ENCODE data around the gene CDC123. TPM values are rescaled to one million over a fixed set of nuclear protein-coding genes. Genes with fewer than 3 reads are reported as not detected.

Gene CDC123
- total and polyA plus RNA-seq, 2 of the 4 experiments (the other 2 are of a cell fraction) = 100 to 203 TPM

DNA sequence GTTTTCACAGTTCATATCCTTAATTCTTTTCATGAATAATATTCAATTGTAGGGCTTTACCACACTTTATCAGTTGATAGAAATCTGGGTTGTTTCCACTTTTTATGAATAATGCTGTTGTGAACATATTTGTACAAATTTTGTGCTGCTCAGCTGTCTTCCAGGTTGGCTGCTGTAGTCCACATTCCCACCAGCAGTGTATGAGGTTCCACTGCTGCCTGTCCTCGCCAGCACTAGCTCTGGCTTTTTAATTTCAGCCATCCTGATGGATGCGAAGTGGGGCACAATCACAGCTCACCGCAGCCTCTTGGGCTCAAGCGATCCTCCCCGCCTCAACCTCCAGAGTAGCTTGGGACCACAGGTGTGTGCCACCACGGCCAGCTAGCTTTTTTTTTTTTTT lies 33.1 kb upstream of the CDC123 start:
- no peak overlapping the region for H2BK5ac ChIP-seq (ENCODE audit: low read depth, low read length, poor library complexity, severe bottlenecking)
- no peak overlapping the region for H2BK120ac ChIP-seq (ENCODE audit: low read depth, low read length)
- no peak overlapping the region for H3K27ac ChIP-seq (ENCODE audit: insufficient read depth, low read length)
- no peak overlapping the region for H4K5ac ChIP-seq (ENCODE audit: low read depth, low read length)
- H2AK9ac ChIP-seq (replicated peaks; ENCODE audit: low read depth, low read length, poor library complexity) = no peak overlapping the region
- H4K8ac ChIP-seq (ENCODE audit: low read depth in 2 of 2, low read length in 2 of 2) = no peak overlapping the region
- H3K9ac ChIP-seq (ENCODE audit: low read depth, low read length) = no peak overlapping the region
- H3K36me3 ChIP-seq (ENCODE audit: control insufficient read depth, insufficient read depth, low read length) = peaks cover 52% of the 10 kb centered on the region
- ATAC-seq (ENCODE audit: low read depth) (no peak), DNase-seq (no peak)
- peaks cover 3% of the 10 kb centered on the region; the same call in 1 of the 2 replicates for H3K9me1 ChIP-seq (ENCODE audit: insufficient read depth, low read length)
- no peaks in the 10 kb centered on the region for H3K27me3 ChIP-seq (ENCODE audit: control insufficient read depth, insufficient read depth, low read length)
- no peak overlapping the region for H2BK15ac ChIP-seq (ENCODE audit: low read depth, low read length)
- in situ Hi-C loops (cut with MboI; ENCODE audit: low sequenced_read_pairs) = no loop called here
- H2AK5ac ChIP-seq (ENCODE audit: low read depth, low read length) = no peak overlapping the region
- WGBS, 2 experiments (ENCODE audit: extremely low coverage in 2 of 2, insufficient read length in 1 of 2) = 100% methylated on average over 1 of the region's 6 CpGs; no CpG with 5 or more reads in 1 of the 2 experiments
- H3K9me3 ChIP-seq (ENCODE audit: control insufficient read depth, insufficient read depth, low read length) = no peaks in the 10 kb centered on the region
- H3K23ac ChIP-seq (ENCODE audit: low read depth, low read length) = no peak overlapping the region
- H3K4me2 ChIP-seq (ENCODE audit: low read depth, low read length) = no peak overlapping the region
- POLR2A ChIA-PET (ENCODE audit: unreplicated experiment) = no interaction called here
- no peak overlapping the region for H3K14ac ChIP-seq (replicated peaks; ENCODE audit: low read depth, low read length)
- intact Hi-C loops (cut with micrococcal nuclease) = no loop called here
- no peak overlapping the region for H3K4ac ChIP-seq (ENCODE audit: low read depth, low read length)
- no TSS peak for BruUV-seq (replicated peaks)
- H3K79me1 ChIP-seq (ENCODE audit: low read depth in 1 of 2, low read length in 2 of 2) = peaks cover 0 to 7% of the 10 kb centered on the region in 2 experiments; a peak in 1 of 4 replicates
- H2BK20ac ChIP-seq (ENCODE audit: low read depth, low read length) = no peak overlapping the region
- no peaks in the 10 kb centered on the region for H4K20me1 ChIP-seq (ENCODE audit: insufficient read depth, low read length)
- no peak overlapping the region for H3K56ac ChIP-seq (ENCODE audit: extremely low read depth, insufficient read depth, low read length)
- no peak overlapping the region for H2AFZ ChIP-seq (replicated peaks; ENCODE audit: low read length, poor library complexity)
- no peak overlapping the region for H3K18ac ChIP-seq (ENCODE audit: low read depth, low read length)
- H3K4me1 ChIP-seq (ENCODE audit: control insufficient read depth, insufficient read depth, low read length) = no peaks in the 10 kb centered on the region
- H3K4me3 ChIP-seq (ENCODE audit: insufficient read depth, low read depth, low read length) = no peak overlapping the region
- CTCF ChIA-PET = interaction anchor here (0.6 kb wide), 2 partner anchors 720 to 999 kb away, joined by 3 read pairs; no protein-coding TSS in a partner anchor
- no peak overlapping the region for H4K91ac ChIP-seq (ENCODE audit: insufficient read depth, low read depth, low read length)
- dilution Hi-C loops (cut with HindIII; ENCODE audit: low sequenced_read_pairs, unreplicated experiment) = no loop called here
- TF ChIP-seq FOS (IDR thresholded peaks at IDR 0.05; ENCODE audit: low read depth, low read length) = no peak
- TF ChIP-seq NFE2L2 (IDR thresholded peaks at IDR 0.05; ENCODE audit: low read depth, low read length) = no peak
- no peak for TF ChIP-seq RFX5 (IDR thresholded peaks at IDR 0.05; ENCODE audit: low read depth, low read length)
- TF ChIP-seq MXI1 (IDR thresholded peaks at IDR 0.05; ENCODE audit: borderline replicate concordance, low read depth, low read length) = no peak
- TF ChIP-seq, protein P1, sequence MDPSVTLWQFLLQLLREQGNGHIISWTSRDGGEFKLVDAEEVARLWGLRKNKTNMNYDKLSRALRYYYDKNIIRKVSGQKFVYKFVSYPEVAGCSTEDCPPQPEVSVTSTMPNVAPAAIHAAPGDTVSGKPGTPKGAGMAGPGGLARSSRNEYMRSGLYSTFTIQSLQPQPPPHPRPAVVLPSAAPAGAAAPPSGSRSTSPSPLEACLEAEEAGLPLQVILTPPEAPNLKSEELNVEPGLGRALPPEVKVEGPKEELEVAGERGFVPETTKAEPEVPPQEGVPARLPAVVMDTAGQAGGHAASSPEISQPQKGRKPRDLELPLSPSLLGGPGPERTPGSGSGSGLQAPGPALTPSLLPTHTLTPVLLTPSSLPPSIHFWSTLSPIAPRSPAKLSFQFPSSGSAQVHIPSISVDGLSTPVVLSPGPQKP (IDR thresholded peaks at IDR 0.05; ENCODE audit: borderline replicate concordance, low read depth, low read length) = no peak
- TF ChIP-seq RAD21 (IDR thresholded peaks at IDR 0.05; ENCODE audit: low read length) = no peak
- no peak for TF ChIP-seq CEBPB (IDR thresholded peaks at IDR 0.05; ENCODE audit: low read depth, low read length)
- TF ChIP-seq, protein P2, sequence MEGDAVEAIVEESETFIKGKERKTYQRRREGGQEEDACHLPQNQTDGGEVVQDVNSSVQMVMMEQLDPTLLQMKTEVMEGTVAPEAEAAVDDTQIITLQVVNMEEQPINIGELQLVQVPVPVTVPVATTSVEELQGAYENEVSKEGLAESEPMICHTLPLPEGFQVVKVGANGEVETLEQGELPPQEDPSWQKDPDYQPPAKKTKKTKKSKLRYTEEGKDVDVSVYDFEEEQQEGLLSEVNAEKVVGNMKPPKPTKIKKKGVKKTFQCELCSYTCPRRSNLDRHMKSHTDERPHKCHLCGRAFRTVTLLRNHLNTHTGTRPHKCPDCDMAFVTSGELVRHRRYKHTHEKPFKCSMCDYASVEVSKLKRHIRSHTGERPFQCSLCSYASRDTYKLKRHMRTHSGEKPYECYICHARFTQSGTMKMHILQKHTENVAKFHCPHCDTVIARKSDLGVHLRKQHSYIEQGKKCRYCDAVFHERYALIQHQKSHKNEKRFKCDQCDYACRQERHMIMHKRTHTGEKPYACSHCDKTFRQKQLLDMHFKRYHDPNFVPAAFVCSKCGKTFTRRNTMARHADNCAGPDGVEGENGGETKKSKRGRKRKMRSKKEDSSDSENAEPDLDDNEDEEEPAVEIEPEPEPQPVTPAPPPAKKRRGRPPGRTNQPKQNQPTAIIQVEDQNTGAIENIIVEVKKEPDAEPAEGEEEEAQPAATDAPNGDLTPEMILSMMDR (conservative IDR thresholded peaks at IDR 0.05; ENCODE audit: low read depth, low read length) = no peak
- no peak for TF ChIP-seq BHLHE40 (IDR thresholded peaks at IDR 0.05; ENCODE audit: low read depth, low read length)
- no peak for TF ChIP-seq RCOR1 (IDR thresholded peaks at IDR 0.05; ENCODE audit: insufficient replicate concordance, low read length)
- no peak for TF ChIP-seq MAZ (IDR thresholded peaks at IDR 0.05; ENCODE audit: borderline replicate concordance, low read depth, low read length)
- TF ChIP-seq, protein P3, sequence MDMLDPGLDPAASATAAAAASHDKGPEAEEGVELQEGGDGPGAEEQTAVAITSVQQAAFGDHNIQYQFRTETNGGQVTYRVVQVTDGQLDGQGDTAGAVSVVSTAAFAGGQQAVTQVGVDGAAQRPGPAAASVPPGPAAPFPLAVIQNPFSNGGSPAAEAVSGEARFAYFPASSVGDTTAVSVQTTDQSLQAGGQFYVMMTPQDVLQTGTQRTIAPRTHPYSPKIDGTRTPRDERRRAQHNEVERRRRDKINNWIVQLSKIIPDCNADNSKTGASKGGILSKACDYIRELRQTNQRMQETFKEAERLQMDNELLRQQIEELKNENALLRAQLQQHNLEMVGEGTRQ (IDR thresholded peaks at IDR 0.05; ENCODE audit: low read depth, low read length) = no peak
- TF ChIP-seq SMC3 (IDR thresholded peaks at IDR 0.05; ENCODE audit: low read depth, low read length) = no peak
- no peak for TF ChIP-seq POLR2A (IDR thresholded peaks at IDR 0.05; ENCODE audit: low read depth, low read length)
- TF ChIP-seq MAFK (IDR thresholded peaks at IDR 0.05; ENCODE audit: low read depth, low read length) = no peak

Data from IMR-90 (cell line).